EL (cell line): ENCODE measurements around the gene EHBP1.
A peak's percentile ranks its signal among the peaks of the same experiment; 100 is the strongest.

Experiments
- DNase-seq: peaks from one replicate; pipeline ENCODE4 v3.0.0-alpha.2; 2016

The EHBP1 gene

DNA sequence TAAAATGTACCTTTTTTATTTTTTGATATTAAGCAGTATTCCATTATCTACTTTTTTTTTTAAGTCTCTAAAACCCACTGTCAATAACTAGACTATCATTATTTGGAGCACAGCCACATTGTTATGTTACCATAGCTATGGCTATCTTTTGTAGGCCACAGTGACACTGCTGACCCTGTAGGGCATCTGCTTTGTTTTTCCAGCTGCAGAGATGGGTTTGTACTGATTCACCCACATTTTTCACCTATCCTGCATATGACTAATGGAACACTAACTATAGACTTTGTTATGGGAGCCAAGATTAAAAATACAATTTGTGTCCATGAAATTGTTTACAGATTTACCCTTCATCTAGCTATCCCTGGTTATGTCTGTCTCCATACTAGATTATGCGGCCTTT lies 323.5 kb downstream of the EHBP1 start:
- DNase-seq, result peak; percentile 44

GRCh38 chr2:63034526-63034925 lies 329.0 kb downstream of the EHBP1 start:
- DNase-seq, result no peak

DNA sequence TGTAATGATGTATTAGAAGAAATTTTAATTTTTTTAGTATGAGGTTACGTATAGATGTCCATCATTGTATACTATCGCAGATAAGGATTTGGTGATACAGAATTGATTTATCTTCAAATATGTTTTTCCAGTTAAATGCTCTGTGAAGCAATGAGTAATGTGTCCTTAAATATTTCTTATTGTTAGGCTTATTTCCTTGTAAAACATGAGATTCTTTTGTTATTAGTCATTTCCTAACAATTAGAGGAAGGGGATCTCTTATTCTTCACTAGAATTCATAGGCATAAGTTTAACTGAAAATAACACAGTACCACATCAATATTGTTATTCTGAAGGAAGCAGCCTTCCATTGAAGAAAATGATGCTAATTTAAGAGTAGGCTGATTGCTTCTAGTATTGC lies 329.7 kb downstream of the EHBP1 start:
- DNase-seq, result no peak

DNA sequence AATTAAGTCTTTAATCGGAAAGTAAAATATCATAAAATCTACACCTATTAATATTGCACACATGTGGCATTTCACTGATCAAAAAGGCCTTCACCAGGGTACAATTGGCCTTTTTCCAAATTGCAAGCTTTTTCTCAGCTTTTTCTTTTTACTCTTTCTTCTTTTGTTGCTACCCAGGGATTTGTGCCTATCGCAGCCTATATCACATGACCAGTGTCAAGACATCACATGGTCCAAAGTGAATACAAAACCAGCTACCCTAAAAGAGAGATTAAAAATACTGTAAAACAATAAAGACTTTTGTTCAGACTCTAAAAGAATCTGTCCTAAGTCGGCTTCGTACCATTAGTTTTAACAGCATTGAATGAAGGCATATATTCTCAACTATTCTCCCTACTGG lies 330.1 kb downstream of the EHBP1 start:
- no peak for DNase-seq

GRCh38 chr2:63038034-63038433 lies 332.5 kb downstream of the EHBP1 start:
- no peak for DNase-seq

DNA sequence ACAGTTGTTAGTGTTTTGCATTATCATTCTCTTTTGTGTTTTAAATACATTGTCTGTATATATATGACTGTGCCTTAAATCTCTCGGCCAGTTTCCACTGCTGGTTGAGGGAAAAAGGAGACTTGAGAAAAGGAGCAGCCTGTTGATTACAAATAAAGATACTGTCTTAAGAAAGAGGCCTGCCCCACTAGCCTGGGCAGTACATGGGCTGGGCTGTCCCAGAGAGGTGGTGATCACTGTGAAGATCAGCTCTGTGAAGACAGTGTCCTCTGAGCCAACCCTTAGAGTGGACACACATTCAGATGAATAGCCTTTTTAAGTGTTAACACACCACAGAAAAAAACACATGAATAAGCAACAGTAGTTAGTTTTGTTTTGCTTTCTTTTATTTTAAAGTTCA lies 335.1 kb downstream of the EHBP1 start:
- DNase-seq, result no peak

- DNase-seq, result no peak
Measured at GRCh38 chr2:63041592-63041991, 336.1 kb downstream of the EHBP1 start.

- no peak for DNase-seq
Measured at GRCh38 chr2:63044362-63045327, 339.1 kb downstream of the EHBP1 start.

GRCh38 chr2:63046552-63046951 lies 341.0 kb downstream of the EHBP1 start:
- DNase-seq, result no peak

GRCh38 chr2:63046961-63047320 lies 341.4 kb downstream of the EHBP1 start:
- DNase-seq, result no peak

- no peak for DNase-seq
Measured at GRCh38 chr2:63047321-63048279, 342.1 kb downstream of the EHBP1 start.

- DNase-seq, result no peak
Measured at GRCh38 chr2:63048367-63049171, 343.1 kb downstream of the EHBP1 start.

GRCh38 chr2:63049211-63049969 lies 343.9 kb downstream of the EHBP1 start:
- no peak for DNase-seq

GRCh38 chr2:63049970-63050333 lies 344.4 kb downstream of the EHBP1 start:
- no peak for DNase-seq

DNA sequence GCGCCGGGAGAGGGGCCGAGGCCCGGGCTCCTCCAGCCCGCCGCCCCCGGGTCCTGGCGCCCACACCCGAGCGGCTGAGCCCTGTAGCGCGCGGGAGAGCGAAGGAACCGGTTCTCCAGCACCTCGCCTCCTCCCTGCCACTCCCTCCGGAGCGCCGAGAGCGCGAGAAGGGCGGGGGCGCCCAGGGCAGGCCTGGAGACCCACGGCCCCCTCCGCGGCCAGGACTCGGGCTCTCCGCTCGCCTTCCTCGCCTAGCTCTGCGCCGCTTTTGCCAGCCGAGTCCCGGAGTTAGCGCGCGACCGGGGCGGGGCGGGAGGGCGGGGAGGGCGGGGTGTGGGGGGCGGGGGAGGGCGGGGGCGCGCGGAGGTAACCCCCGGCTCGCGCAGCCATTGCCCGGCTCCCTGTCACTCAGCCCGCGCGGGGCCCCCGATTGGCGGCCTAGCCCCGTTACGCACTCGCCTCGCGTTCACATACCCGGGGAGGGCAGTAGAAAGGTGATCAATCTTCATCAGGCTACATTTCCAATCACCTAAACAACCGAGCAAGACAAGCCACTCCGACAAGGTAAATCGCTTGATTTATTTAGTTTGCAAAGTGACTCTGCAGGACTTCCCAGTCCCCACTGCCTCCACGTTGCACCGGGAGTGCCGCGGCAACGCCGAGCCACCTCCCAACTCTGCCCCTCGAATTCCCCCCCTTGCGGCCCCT lies 345.0 kb downstream of the EHBP1 start, which contains the start of gene OTX1:
OTX1 (plus strand) TSS at position 497 of the 708 bp plus-strand sequence. CDS start 2,161 bp downstream, outside the sequence.
- peak; percentile 80 for DNase-seq

DNA sequence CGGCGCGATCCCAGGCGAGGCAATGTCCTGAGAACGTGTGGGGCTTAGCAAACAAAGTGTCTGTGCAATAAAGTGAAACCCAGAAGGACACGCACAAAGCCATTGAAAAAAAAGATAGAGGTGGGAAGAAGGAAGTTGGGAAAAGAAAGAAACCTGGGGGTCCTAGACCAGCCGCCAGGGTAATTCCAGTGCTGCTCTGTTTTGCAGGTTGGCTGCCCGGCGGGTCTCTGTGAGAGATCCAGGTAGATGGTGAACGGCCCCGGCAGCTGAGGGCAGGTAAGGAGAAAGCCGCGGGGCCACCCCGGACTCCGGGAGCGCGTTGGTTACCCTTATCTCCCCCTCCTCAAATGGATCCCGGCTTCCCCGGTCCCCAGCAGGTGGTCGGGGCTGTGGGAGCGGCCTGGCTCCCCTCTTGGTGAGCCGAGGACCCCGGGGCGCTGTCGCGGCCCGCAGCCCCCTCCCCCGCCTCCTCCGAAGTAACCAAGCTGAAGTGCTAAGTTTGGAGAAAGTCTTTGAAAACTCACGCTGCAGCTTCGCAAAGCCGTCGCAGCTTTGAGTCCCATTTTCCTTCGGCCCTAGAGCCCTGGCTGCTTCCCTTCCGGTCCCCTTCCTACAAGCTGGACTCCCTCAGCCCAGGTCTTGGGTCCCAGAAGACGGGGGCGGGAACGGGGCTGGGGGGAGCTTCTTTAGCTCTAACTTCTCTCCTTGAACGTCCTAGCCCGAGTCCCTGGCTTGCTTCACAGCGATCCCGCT lies 345.7 kb downstream of the EHBP1 start:
- no peak for DNase-seq

DNA sequence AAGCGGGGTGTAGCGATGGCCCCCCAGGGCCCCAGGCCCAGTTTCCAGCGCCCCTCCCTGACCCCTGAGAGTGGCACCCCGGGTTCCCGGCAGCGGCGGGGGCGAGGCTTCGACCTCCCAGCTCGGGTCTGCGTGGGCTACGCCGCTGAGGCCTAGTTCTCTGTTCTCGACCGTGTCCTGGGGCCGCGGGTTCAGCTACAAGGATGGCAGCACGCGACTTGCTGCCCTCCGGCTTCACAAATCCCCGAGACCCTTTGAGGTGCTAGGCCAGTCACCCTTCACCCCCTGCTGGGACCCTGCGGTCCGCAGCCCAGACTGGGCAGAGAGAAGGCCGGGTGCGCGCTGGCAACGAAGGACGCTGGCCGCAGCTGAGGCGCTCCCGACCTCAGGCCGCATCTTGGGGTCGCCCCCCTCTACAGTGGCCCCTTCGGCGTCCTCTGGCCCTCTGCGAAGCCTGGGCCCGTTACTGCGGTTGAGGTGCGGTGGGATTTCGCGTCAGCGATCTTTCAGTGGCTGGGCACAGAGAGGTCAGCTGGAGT lies 346.4 kb downstream of the EHBP1 start:
- DNase-seq, result no peak

GRCh38 chr2:63052411-63053080 lies 347.0 kb downstream of the EHBP1 start:
- DNase-seq, result no peak

DNA sequence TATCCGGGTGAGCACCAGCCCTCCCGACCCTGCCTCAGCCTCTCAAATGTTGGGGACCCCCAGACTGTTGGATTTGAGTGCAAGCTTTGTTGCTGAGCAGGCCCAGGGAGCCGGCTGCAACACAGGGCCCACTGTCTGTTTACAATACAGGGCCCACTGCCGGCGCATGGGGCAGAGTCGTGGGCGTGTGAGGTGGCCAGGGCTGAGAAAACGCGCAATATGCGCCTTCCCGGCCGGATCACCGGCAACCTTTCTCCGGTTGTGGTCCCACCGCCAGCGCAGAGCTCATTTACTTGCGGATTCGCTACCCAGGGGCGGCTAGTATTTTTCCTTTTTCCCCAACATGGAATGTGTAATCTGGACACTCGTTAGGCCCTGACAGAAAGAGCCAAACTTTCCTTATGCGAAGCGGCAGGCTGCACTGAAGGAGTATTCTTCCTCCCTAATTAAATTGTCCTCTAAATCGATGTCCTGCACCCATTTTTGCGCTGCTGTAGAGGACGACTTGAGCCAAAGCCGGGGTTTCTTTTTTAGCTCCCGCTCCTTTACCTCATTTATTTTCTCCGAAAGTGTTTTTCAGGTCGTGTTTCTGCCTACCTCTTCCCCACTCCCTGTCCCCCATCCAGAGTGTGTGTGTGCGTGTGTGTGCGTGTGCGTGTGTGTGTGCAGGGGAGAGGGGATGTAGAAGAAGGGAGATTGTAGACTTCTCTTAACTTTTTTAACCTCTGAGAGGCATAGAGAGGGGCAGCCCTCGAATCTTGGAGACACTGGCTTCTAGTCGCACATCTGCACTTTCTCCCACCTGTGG lies 347.8 kb downstream of the EHBP1 start:
- DNase-seq, result no peak
